PFSK-1 (cell line): ENCODE results near the gene VSIG10L2.

Experiments
- FOXP2 ChIP-seq: optimal IDR thresholded peaks from 2 replicates; pipeline ENCODE3; 2011; ENCODE audit warnings: borderline replicate concordance, control low read depth, inconsistent platforms; ENCODE audit not compliant: insufficient read depth; ENCODE audit errors: extremely low read length, extremely low read depth
- POLR2AphosphoS5 ChIP-seq: IDR thresholded peaks from 2 replicates; pipeline ENCODE4 v1.6.1; 2012; ENCODE audit warnings: low read depth, mild to moderate bottlenecking, control low read depth, low read length, moderate library complexity
- REST ChIP-seq, 2 experiments: IDR thresholded peaks; 2 replicates each; pipeline versions ENCODE4 v1.6.1 to v1.8.0; 2011 to 2012; ENCODE audit warnings: low read depth in 2 of 2, low read length in 2 of 2, control low read depth in 1 of 2, inconsistent platforms in 1 of 2, mild to moderate bottlenecking in 1 of 2, moderate library complexity in 1 of 2; ENCODE audit not compliant: insufficient read depth in 1 of 2
- SIN3A ChIP-seq: IDR thresholded peaks from 2 replicates; pipeline ENCODE4 v1.6.1; 2012; ENCODE audit warnings: mild to moderate bottlenecking, low read length, moderate library complexity, borderline replicate concordance; ENCODE audit not compliant: insufficient read depth
- TAF1 ChIP-seq: IDR thresholded peaks from 2 replicates; pipeline ENCODE4 v1.6.1; 2012; ENCODE audit warnings: low read length, control low read depth, borderline replicate concordance; ENCODE audit not compliant: insufficient read depth

Gene VSIG10L2

DNA sequence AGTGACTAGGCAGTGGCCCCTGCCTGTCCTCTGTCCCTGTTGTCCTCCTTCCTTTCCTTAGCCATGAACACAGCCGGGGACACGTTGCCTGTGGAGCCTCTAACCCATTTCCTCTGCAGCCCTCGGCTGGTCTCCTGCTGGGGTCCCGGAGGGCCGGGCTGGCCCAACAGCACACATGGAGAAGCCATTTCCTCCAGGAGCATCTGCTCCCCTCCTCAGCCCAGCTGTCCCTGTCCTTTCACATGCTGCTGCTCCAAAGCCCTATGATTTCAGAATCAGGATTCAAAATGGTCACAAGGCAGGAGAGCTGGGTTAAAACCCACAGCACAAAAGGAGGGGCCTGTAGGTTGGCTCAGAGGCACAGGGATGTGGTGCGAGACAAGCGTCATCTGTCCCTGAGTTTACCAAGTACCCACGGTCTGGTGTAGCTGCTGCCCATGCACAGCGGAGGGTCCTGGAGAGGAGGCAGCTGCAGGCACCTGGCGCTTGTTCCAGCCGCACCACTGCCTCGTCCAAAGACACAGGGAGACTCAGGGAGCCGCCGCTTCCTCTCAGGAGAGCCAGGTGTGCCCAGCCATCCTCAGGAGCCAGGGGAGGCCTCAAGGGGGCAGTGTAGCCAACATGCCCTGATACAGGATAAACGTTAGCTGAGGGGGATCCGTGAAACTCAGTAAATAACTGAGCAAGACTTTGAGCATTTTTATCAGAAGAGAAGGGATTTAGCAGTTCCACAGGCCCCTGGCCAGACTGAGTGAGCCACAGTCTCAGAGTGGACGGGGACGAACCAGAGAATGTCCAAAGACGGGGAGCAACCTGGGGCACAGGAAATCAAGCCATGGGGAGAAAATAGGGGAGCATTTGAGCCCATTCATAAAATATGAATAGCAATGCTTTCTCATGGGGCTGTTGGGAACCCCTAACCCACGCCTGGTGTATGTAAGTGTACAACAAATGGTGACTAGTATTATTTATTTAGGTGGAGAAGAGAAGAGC lies 3.9 kb upstream of the VSIG10L2 start:
- TF ChIP-seq FOXP2 (no peak), REST (IDR thresholded peaks at IDR 0.05; ENCODE audit: insufficient read depth in 1 of 2, low read depth in 2 of 2, low read length in 2 of 2) (no peak), POLR2AphosphoS5 (no peak), SIN3A (no peak), TAF1 (no peak)

- TF ChIP-seq POLR2AphosphoS5 (no peak), TAF1 (no peak), FOXP2 (no peak), REST (IDR thresholded peaks at IDR 0.05; ENCODE audit: insufficient read depth in 1 of 2, low read depth in 2 of 2, low read length in 2 of 2) (no peak), SIN3A (no peak)
Observed at GRCh38 chr11:125942771-125943428, 2.9 kb upstream of the VSIG10L2 start.

DNA sequence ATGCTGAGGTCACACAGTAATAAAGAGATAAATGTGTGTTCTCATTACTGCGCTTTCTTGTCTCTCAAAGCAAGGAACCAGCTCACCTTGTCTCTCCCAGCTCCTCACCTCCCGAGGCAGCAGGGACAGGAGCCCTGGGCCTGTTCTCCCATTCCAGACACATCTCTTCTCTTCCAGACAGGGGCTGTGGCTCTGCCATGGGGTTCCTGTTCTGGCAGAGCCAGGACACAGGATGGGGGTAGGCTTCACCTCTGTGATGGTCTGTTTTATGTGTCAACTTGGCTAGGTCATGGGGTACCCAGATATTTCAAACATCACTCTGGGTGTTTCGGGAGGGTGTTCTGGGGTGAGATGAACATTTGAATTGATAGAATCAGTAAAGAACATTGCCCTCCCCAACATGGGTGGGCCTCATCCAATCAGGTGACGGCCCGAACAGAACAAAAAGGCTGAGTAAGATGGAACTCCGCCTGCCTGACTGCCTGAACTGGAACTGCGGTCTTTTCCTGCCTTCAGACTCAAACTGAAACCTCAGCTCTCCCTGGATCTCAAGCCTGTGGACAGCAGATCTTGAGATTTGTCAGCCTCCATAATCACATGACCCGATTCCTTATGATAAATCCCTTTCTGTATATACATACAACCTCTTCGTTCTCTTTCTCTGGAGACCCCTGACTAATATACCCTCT lies 2.0 kb upstream of the VSIG10L2 start:
- TF ChIP-seq POLR2AphosphoS5 (no peak), FOXP2 (no peak), REST (IDR thresholded peaks at IDR 0.05; ENCODE audit: insufficient read depth in 1 of 2, low read depth in 2 of 2, low read length in 2 of 2) (no peak), SIN3A (no peak), TAF1 (no peak)

- no peak for TF ChIP-seq REST (IDR thresholded peaks at IDR 0.05; ENCODE audit: insufficient read depth in 1 of 2, low read depth in 2 of 2, low read length in 2 of 2)
- no peak for TF ChIP-seq SIN3A
- TF ChIP-seq FOXP2: no peak
- TF ChIP-seq POLR2AphosphoS5: no peak
Observed at GRCh38 chr11:125944350-125945010, 1.4 kb upstream of the VSIG10L2 start.
